Neural cell (in vitro differentiated cells): ENCODE data around the gene SLMAP.

Experiments used
- CTCF ChIP-seq: fragments of 450-650 bp; IDR thresholded peaks from 2 replicates; pipeline ENCODE4 v1.5.1; 2014; ENCODE audit warnings: antibody characterized with exemption, mild to moderate bottlenecking, moderate library complexity; ENCODE audit not compliant: poor library complexity, severe bottlenecking
- EP300 ChIP-seq: fragments of 450-650 bp; conservative IDR thresholded peaks from 2 replicates; pipeline ENCODE4 v1.6.1; 2014; ENCODE audit warnings: antibody characterized with exemption, mild to moderate bottlenecking, moderate library complexity; ENCODE audit not compliant: poor library complexity, severe bottlenecking
- EZH2 ChIP-seq: fragments of 200-600, 300-800 bp; shearing (Covaris generic), sonication (generic); IDR thresholded peaks from 2 replicates; pipeline ENCODE4 v1.6.1; 2014; ENCODE audit warnings: antibody characterized with exemption, low read length, borderline replicate concordance, mild to moderate bottlenecking; ENCODE audit not compliant: insufficient read depth, poor library complexity, severe bottlenecking
- POLR2AphosphoS5 ChIP-seq: IDR thresholded peaks from 2 replicates; pipeline ENCODE4 v1.6.1; 2012
- REST ChIP-seq: IDR thresholded peaks from 2 replicates; pipeline ENCODE4 v1.6.1; 2012; ENCODE audit warnings: borderline replicate concordance
- SMC3 ChIP-seq: fragments of 450-650 bp; conservative IDR thresholded peaks from 2 replicates; pipeline ENCODE4 v1.6.1; 2014; ENCODE audit warnings: antibody characterized with exemption, mild to moderate bottlenecking, moderate library complexity; ENCODE audit not compliant: poor library complexity
- TAF1 ChIP-seq: IDR thresholded peaks from 2 replicates; pipeline ENCODE4 v1.6.1; 2012; ENCODE audit warnings: low read depth

DNA sequence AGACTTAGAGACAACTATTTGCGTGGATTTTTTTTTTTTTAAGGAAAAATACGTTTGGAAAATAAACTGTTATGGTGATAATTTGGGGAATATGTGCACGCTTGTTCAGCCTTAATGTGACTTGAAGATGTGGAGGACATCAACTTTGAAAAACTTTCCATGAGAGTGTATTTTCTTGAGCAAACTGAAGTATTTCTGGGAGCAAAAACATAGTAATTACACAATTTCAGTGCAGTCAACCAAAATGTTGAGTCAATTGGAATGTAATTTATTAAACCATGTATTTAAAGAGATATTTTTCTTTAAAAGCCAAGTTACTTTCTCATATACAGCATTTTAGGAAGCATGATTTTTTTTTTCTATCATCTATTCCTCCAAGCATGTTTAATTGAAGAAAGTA, 171.8 kb downstream of the SLMAP start:
- TF ChIP-seq SMC3, result no peak
- no peak for TF ChIP-seq CTCF
- TF ChIP-seq EZH2, result no peak
- TF ChIP-seq REST, result no peak
- no peak for TF ChIP-seq POLR2AphosphoS5
- no peak for TF ChIP-seq TAF1
- no peak for TF ChIP-seq EP300
